ENCODE results near the gene SEC14L5.
"Not testable (repeated sequence)": the region's sequence is repeated elsewhere in the genome, so short reads cannot be mapped to it uniquely, and the experiment has no call there.

Gene SEC14L5

DNA sequence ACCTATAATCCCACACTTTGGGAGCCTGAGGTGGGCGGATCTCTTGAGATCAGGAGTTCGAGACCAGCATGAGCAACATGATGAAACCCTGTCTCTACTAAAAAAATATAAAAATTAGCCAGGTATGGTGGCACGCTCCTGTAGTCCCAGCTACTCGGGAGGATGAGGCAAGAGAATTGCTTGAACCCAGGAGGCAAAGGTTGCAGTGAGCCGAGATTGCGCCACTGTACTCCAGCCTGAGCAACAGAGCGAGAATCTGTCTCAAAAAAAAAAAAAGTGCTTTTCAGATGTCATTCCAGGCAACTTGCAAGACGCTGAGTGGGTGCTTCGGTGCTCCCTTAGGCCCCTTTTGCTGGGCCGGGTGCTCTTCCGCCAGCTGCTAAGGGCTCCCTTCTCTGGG is 86.5 kb downstream of the SEC14L5 start:
- not testable (repeated sequence) for DNase-seq

DNA sequence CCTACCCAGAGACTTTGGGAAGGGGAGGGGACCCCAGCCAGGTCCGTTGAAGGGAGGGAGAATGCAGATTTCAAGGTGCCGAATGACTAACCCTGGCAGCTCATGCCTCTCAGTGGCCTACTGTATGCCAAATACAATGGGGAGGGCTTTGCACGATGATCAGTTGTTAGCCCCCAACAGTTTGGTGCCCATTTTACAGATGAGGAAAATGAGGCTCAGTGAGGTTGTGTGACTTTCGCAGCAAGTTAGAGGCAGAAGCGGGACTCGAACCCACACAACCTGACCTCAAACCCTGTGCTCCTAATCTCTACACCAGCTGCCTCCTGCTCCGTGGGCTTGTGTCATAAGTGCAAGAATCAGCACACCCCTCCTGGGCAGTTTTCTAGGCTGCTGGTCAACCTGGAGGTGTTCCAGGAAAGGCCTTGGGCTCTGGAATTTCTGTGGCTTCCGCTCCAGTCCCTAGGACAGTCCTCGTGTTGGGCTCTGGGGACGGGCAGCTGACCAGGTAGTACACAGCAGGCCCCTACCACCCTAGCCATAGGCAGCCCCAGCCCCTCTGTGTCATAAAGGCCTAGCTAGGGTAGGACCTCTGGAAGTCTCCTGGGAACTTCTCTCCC is 87.5 kb downstream of the SEC14L5 start:
- no peak for DNase-seq

DNA sequence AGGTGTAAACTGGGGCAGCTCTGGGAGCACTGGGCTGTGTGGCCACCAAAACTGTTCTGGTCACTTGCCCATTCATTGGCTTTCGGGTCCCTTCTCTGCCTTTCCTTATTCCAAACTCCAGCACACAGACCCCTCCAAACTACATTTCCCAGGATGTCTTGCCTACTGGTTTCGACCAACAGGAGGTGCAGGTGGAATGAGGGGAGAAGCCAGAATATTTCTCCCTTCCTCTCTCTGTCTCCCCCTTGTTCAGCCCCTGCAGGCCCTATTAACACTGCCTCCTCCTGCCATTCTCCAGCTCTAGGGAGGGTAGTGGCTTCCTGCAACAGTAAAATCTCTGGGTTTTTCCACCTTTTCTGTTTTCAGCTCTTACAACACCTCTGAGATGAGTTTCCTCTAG is 88.8 kb downstream of the SEC14L5 start:
- DNase-seq, result no peak

DNA sequence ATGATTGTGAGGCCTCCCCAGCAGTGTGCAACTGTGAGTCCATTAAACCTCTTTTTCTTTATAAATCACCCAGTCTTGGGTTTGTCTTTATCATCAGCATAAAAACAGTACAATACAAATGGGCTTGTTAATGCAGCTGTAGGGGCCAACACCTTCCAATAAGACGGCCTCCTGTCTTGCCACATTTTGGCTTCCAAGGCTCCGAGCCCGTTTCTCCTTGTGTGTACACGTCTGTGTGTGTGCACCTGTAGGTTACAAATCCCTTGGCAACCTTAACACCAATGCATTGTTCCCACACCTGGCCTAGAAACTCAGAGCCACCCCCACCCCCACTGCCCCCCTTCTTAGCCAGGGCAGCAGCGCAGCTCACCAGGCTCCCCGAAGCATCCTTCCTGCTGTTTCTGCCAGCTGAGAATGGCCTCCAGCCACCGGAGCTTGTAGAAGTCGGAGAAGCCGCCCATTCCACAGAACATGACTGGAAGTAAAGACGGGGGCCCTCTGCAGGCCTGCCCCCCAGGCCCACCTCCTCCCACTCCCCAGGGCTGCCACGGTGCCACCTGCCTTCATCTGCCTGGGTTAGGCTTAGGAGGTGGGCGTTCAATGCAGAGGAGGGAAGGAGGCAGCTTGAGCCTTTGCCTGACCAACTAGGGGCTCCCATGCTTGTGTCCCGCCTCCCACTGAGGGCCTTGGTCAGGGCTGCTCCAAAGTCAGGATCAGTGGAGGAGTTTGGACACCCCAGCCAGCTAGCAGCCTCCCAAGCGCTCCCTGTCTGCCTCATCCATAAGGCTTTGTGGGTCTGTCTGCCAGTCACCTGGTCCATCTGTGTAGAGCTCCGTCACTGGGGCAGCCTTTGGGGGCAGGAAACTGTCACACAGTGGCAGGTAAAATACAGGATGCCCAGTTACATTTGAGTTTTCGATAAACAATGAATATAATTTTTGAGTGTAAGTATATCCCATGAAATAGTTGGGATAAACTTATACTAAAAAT is 97.0 kb downstream of the SEC14L5 start:
- no peak for DNase-seq

DNA sequence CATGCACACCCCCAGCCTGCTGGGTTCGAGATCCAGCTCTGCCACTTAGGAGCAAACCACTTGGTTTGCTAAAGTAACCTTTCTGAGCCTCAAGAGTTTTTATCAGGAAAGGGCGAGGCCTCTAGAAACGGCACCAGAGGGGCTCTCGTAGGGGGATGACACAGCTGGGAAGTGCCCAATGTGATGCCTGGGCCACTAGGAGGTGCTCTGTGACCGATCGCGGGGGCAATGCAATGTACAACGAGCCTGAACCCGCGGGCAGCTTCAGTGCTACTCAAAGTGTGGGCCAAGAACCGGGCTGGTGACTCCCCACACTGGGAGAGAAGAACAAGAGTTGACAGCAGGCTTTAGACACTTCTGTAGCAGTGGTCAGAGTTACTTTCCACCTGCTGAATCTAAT is 98.2 kb downstream of the SEC14L5 start:
- DNase-seq, result no peak

DNA sequence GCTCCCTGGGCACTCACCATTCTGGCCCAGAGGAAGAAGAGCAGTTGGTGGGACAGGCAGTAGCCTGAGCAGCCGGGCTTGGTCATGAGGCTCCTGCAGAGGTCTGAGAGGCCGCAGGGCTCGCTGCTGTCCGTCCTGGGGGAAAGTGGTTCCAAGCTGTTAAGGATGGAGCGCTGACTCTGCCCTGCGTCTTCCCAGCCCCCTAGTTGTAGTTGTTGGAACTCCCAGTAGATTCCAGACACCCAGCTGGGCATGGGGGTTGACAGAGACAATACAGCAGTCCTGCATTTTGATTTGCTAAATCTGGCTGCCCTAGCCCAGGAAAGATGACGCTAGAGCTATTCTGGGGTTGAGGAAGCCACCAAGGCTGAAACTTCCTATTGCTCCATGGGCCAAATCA is 100.3 kb downstream of the SEC14L5 start:
- DNase-seq, result no peak

DNA sequence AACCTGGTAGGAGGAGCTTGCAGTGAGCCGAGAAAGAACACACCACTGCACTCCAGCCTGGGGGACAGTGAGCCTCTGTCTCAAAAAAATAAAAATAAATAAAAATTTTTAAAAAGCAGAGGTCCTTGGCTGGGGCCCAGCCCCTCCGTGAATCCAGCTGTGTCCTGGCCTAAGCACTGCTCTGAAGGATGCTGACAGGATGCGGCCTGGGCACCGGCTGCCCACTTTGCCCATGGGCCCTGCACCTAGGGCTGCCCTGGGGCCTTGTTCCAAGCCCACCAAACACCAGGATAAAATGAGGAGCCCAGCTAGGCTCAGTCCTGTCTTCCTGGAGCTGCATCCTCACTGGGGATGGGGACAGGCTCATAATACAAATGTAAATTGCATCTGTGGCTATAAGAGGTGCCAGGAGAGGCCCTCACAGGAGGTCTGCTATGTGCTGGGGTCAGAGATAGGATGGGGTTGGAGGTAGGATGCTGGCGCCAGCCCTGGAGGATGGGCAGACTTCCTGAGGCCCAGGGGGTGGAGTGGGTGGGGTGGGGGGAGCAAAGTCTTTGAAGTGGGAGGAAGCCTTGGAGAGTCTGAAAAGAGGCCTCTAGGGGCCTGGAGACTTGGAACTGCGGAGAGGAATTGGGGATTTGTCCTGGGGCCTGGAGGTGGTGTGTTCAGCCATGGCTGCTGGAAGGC is 101.4 kb downstream of the SEC14L5 start:
- DNase-seq, result no peak

DNA sequence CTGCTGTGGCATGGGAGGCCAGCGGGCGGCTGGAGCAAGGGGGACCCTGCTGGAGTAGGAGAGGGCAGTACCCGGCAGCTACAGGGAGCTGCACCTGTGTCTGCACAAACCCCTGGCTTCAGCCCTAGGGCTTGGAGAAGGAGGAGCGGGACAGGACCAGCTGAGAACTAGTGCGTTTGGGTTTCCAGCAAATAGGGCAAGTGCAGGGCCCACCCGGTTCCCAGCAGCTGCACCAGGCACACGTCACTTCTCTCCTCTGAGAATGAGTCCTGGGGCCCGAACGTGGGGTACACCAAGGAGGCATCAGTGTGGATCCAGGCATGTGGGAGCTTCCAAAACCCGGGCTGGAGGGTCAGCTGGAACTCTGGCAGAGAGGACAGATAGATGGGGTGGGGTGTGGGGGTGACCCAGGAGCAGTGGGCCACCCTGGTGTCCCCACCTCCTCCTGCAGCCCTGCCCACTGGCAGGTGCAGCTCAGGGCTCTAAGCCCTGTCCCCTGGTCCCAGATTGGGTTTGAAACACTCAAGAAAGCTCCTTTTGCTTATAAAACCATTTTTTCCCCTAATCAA is 102.0 kb downstream of the SEC14L5 start:
- DNase-seq, result no peak

DNA sequence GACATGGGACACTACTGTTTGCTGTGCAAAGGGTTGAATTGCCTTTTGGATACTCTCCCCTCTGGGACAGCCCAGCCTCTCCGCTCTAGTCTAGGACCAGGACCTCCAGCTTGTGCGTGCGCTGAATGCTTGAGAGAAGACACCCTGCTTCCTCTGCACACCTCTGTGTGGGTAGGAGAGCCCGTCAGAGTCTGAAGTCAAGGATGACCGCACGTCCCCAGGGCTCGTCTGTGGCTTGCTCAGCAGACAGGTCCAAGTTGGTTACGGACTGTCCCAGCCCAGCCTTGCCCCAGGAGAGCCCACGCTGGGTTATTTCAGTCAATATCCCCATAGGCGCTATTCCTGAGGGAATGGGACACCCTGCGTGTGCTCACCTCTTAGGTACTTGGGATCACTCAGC is 103.9 kb downstream of the SEC14L5 start:
- no peak for DNase-seq

DNA sequence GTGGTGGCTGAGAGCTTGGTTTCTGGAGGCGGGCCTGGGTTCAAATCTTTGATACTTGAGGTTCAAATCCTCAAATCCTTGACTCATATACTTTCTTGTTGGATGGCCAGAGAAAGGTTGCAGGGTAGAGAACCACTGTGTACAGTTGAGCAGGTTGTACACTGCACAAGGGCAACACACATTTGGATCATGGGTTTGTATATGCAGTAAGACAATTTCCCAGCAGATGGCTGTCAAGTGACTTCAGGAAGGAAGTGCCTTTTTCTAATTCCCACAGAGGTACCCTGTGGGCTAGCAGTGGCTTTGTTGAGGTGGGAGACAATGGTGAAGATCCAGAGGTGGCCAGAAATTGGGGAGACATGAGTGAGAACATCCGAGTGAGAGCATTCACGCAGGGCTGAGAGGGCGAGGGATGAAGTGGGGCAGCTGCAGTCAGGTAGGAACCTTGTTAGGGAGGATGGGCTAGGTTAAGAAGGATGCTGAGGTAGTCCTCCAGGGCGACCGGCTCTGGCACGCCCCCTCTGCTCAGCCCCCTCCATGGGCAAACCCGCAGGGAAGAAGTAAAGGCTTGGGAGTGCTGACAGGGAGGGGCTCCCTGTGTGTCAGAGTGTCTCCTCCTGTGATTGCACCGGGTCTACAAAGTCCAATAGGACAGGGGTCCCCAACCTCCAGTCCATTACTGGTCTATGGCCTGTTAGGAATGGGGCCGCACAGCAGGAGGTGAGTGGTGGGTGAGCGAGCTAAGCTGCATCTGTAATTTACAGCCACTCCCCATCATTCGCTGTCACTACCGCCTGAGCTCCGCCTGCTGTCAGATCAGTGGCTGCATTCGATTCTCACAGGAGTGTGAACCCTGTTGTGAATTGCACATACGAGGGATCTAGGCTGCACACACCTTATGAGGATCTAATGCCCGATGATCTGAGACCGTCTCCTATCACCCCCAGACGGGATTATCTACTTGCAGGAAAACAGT is 104.9 kb downstream of the SEC14L5 start:
- no peak for DNase-seq

DNA sequence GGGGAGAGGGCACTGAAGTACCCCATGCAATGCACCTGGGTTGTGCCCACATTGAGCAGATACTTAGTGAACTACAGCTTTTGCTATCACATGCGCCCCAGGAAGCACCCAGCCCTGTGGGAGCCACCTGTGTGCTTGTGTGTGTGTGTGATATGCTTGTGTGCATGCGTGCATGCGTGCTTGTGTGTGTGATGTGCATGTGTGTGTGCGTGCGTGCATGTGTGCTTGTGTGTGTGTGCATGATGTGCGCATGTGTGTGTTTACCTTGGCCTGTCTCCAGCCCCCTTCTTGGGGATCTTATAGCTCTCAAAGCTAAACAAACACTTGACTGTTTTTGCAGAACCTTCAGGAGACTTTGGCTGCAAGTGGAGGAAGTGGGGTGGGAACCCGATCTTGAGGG is 106.8 kb downstream of the SEC14L5 start:
- peak; percentile 39 for DNase-seq

DNA sequence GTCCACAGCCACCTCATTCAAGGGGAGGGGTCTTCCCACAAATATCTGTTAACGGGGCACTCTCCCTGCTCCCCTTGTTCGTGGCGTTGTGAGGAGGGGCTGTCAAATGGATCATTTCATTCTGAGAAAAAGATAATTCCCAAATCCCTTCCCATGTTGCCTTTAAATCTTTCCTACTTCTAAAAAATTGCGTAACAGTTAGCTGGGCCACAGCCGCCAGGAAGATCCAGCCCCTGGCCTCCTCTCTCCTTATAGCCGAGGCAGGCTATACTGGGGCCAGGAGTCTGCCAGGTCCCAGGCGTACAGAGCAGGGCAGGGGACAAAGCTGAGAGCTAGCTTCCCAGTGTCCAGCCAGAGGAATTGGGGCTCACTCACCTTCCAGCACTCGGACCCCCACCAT is 107.2 kb downstream of the SEC14L5 start:
- no peak for DNase-seq

DNA sequence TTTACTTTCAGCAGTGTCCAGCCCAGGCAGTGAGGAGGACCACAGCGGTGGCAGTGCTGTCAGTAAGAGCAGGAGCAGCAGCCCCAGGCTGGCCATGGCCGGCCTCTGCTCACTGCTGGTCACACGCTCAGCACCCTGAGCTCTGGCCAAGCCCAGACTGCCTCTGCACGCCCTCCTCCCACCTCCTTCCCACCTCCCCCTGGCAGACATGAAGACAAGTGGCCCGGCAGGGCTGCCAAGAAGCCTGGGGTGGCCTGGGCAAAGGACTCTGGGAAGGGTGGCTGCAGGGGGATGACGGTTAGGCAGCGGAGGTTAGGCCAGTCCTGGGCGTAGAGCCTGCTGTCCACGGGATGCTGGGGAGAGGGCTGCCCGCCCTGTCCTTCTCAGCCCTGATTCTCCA is 107.7 kb downstream of the SEC14L5 start, which contains the start of gene C16orf89:
Gene C16orf89, minus strand, starts transcription at position 144 of the 400 bp plus-strand sequence. Its CDS starts 48 bp downstream, at position 96.
- no peak for DNase-seq

DNA sequence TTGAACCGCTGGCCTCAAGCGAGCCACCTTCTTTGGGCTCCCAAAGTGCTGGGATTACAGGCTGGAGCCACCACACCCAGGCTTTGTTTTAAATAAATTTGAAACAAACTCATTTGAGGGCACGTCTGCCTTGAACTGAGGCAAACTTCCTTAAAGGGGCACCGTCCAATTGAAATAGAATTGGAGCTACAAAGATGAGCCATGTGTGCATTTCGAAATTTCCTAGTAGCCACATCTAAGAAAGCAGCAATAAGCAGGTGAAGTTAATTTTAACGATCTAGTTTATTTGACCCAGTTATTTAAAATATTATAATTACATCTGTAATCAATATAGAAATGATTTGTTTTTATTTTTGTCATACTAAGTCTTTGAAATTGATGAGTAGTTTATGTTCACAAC is 108.4 kb downstream of the SEC14L5 start:
- no peak for DNase-seq
